Activated CD4-positive, alpha-beta T cell treated with anti-CD3 and anti-CD28 coated beads for 48 hours (primary cell): ENCODE results near the gene CDC42EP4.

Experiments used
- DNase-seq: peaks from one replicate; pipeline ENCODE4 v3.0.0-alpha.2; 2020

The CDC42EP4 gene

GRCh38 chr17:73293480-73293911 is 18.3 kb downstream of the CDC42EP4 start:
- no peak for DNase-seq

- no peak for DNase-seq
Observed at GRCh38 chr17:73293031-73293430, 18.8 kb downstream of the CDC42EP4 start.

GRCh38 chr17:73292031-73292531 is 19.7 kb downstream of the CDC42EP4 start:
- no peak for DNase-seq

- no peak for DNase-seq
Observed at GRCh38 chr17:73291260-73291801, 20.5 kb downstream of the CDC42EP4 start.

GRCh38 chr17:73290399-73291259 is 21.2 kb downstream of the CDC42EP4 start:
- no peak for DNase-seq

GRCh38 chr17:73289549-73290254 is 22.1 kb downstream of the CDC42EP4 start:
- no peak for DNase-seq

- no peak for DNase-seq
Observed at GRCh38 chr17:73288534-73289302, 23.1 kb downstream of the CDC42EP4 start.

GRCh38 chr17:73286863-73287296 is 24.9 kb downstream of the CDC42EP4 start:
- DNase-seq: no peak

GRCh38 chr17:73285916-73286862 is 25.6 kb downstream of the CDC42EP4 start:
- DNase-seq: no peak

GRCh38 chr17:73285603-73285908 is 26.2 kb downstream of the CDC42EP4 start:
- no peak for DNase-seq

- DNase-seq: no peak
Observed at GRCh38 chr17:73284906-73285602, 26.7 kb downstream of the CDC42EP4 start.

- no peak for DNase-seq
Observed at GRCh38 chr17:73284354-73284753, 27.4 kb downstream of the CDC42EP4 start.

GRCh38 chr17:73283841-73284282 is 27.9 kb downstream of the CDC42EP4 start:
- no peak for DNase-seq

- no peak for DNase-seq
Observed at GRCh38 chr17:73283250-73283649, 28.6 kb downstream of the CDC42EP4 start.

- no peak for DNase-seq
Observed at GRCh38 chr17:73282629-73283028, 29.2 kb downstream of the CDC42EP4 start.

GRCh38 chr17:73281928-73282327 is 29.9 kb downstream of the CDC42EP4 start:
- DNase-seq: no peak

- no peak for DNase-seq
Observed at GRCh38 chr17:73280191-73280590, 31.6 kb downstream of the CDC42EP4 start.

- DNase-seq: no peak
Observed at GRCh38 chr17:73279704-73280103, 32.1 kb downstream of the CDC42EP4 start.

GRCh38 chr17:73278465-73279453 is 33.0 kb downstream of the CDC42EP4 start:
- no peak for DNase-seq

GRCh38 chr17:73278049-73278464 is 33.7 kb downstream of the CDC42EP4 start:
- no peak for DNase-seq
